SH-SY5Y (cell line): ENCODE data around the gene SRSF2.

Experiments used
- GATA2 ChIP-seq: IDR thresholded peaks from 2 replicates; pipeline ENCODE4 v1.6.1; 2011; ENCODE audit warnings: mild to moderate bottlenecking, low read depth, low read length
- GATA3 ChIP-seq: IDR thresholded peaks from 2 replicates; pipeline ENCODE4 v1.6.1; 2011; ENCODE audit warnings: low read depth, mild to moderate bottlenecking, low read length, moderate library complexity

DNA sequence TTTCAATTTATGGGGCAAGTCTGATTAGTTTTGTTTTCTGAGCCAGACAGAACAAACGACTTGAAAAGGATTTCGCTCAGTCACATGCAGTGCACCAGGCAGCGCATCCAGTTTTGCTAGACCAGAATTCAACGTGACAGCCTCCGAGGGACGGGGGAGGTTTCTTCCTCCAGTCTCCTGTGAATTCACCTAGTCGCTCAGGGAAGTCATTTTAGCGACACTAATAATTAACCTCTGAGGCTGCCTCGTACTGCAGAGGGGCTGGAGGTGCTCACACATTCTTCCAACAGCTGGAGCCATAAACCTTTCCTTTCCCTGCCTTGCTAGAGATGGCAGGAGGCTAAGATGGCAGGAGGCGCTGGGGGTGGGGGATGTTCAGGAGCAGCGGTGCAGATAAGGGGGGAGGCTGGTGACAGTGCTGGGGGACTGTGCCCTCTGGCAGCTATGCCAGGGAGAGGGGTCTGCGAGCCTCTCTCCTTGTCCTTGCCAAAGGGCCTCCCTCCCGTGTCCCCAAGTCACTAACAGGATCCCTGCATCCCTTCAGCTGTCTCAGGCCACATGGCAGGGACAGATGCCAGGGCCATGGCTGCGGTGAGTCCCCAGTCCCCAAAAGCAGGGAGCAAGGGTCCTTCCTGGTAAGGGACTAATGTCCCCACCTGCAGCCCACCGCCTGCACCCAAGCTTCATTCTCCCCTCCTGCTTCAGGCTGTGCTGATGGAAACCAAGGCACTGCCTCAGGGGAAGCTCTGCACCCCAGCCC is 50.4 kb downstream of the SRSF2 start:
- TF ChIP-seq GATA3, result no peak
- TF ChIP-seq GATA2, result peak; percentile 35
